HG03575 (cell line): ENCODE measurements around the gene HLA-A.
"Not testable (repeated sequence)": the region's sequence is repeated elsewhere in the genome, so short reads cannot be mapped to it uniquely, and the experiment has no call there.

Experiments
- ATAC-seq: cut with Tn5 transposase; IDR thresholded peaks from one replicate; pipeline ENCODE4 v1.9.1; 2021; ENCODE audit not compliant: unreplicated experiment, insufficient number of reproducible peaks, low FRiP score; ENCODE audit errors: extremely low read depth

Gene HLA-A

GRCh38 chr6:29927841-29928388, 14.4 kb upstream of the HLA-A start:
- no peak for ATAC-seq

GRCh38 chr6:29930047-29930446, 12.3 kb upstream of the HLA-A start:
- ATAC-seq, result not testable (repeated sequence)

GRCh38 chr6:29933955-29934354, 8.4 kb upstream of the HLA-A start:
- ATAC-seq, result no peak

GRCh38 chr6:29935273-29935955, 6.9 kb upstream of the HLA-A start:
- no peak for ATAC-seq

- ATAC-seq, result no peak
These were observed 3.4 kb upstream of the HLA-A start for GRCh38 chr6:29938746-29939508.

GRCh38 chr6:29941016-29941415, 1.3 kb upstream of the HLA-A start:
- no peak for ATAC-seq

GRCh38 chr6:29941471-29941870, 861 bp upstream of the HLA-A start:
- no peak for ATAC-seq

- no peak for ATAC-seq
These were observed 437 bp upstream of the HLA-A start for GRCh38 chr6:29941916-29942274.

- ATAC-seq, result no peak
These were observed 978 bp downstream of the HLA-A start for GRCh38 chr6:29943053-29943966.

- ATAC-seq, result no peak
These were observed 3.0 kb downstream of the HLA-A start for GRCh38 chr6:29945281-29945820.

GRCh38 chr6:29946223-29947076, 4.1 kb downstream of the HLA-A start:
- no peak for ATAC-seq

- no peak for ATAC-seq
These were observed 5.0 kb downstream of the HLA-A start for GRCh38 chr6:29947077-29947980.

GRCh38 chr6:29948277-29948676, 5.9 kb downstream of the HLA-A start:
- ATAC-seq, result no peak

GRCh38 chr6:29949934-29950333, 7.6 kb downstream of the HLA-A start:
- ATAC-seq, result no peak

GRCh38 chr6:29951882-29952281, 9.6 kb downstream of the HLA-A start:
- ATAC-seq, result no peak

GRCh38 chr6:29953001-29953441, 10.7 kb downstream of the HLA-A start:
- ATAC-seq, result no peak

GRCh38 chr6:29953686-29954085, 11.4 kb downstream of the HLA-A start:
- ATAC-seq, result no peak
